Upper lobe of right lung (tissue), 1 donor: ENCODE measurements around the gene AGK. TPM values are rescaled to one million over a fixed set of nuclear protein-coding genes. Genes with fewer than 3 reads are reported as not detected.

Source experiments
- ATAC-seq: fragments of 200-7000 bp; cut with Tn5 transposase; one replicate; pipeline ENCODE4 v1.9.1; 2020; ENCODE audit warnings: mild to moderate bottlenecking, moderate library complexity
- DNase-seq: peaks from one replicate; pipeline ENCODE4 v3.0.0-alpha.2; 2020
- H3K27ac ChIP-seq: fragments of 200-600 bp; one replicate; pipeline ENCODE4 v1.8.0; 2022
- H3K27me3 ChIP-seq: fragments of 200-600 bp; one replicate; pipeline ENCODE4 v1.8.0; 2022; ENCODE audit warnings: mild to moderate bottlenecking
- H3K36me3 ChIP-seq: fragments of 200-600 bp; one replicate; pipeline ENCODE4 v1.8.0; 2022
- H3K4me1 ChIP-seq: fragments of 200-600 bp; one replicate; pipeline ENCODE4 v1.8.0; 2022
- H3K4me3 ChIP-seq: fragments of 200-600 bp; one replicate; pipeline ENCODE4 v1.8.0; 2022; ENCODE audit warnings: mild to moderate bottlenecking
- H3K9me3 ChIP-seq: fragments of 200-600 bp; one replicate; pipeline ENCODE4 v1.8.0; 2022
- intact Hi-C: fragments of 100-400 bp; cut with DNase I; formaldehyde crosslinking; loops from one replicate; pipeline ENCODE4 v1.11.0; 2022
- total RNA-seq: library from RNA; stranded (reverse); fragmentation: NEBNext Ultra II Directional; extraction: Animal tissue kit (Norgen Biotek cat#: 25700); gene quantifications from one replicate; pipeline ENCODE4 v1.2.1, GENCODE V29; 2021
- TF ChIP-seq, protein P1 (sequence below): fragments of 200-600 bp; IDR thresholded peaks from one replicate; pipeline ENCODE4 v1.8.0; 2022; ENCODE audit warnings: antibody characterized with exemption
- donor health status: DM: no; HTN: yes; CAD: no; lungs with severe emphysema.

Gene AGK
- total RNA-seq, 1 donor from 2014 or later, result 17.5 TPM

DNA sequence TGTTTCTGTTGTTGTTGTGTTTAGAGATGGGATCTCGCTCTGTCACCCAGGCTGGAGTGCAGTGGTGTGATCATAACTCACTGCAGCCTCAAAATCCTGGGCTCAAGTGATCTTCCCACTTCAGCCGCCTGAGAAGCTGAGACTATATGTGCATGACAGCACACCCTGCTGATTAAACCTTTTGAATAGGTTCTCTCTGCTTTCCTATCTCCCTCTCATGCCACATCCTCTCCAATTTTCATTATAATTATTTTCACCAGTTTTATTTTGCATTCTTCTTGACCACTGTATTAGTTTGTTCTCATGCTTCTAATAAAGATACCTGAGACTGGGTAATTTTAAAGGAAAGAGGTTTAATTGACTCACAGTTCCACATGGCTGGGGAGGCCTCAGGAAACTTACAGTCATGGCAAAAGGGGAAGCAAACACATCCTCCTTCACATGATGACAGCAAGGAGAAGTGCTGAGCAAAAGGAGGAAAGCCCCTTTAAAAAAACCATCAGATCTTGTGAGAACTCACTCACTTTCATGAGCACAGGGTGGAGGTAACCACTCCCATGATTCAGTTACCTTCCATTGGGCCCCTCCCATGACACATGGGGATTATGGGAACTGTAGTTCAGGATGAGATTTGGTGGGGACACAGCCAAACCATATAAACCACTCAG lies 12.9 kb downstream of the AGK start:
- no peak overlapping the region for H3K27ac ChIP-seq
- H3K27me3 ChIP-seq, result no peaks in the 10 kb centered on the region
- no peaks in the 10 kb centered on the region for H3K4me1 ChIP-seq
- intact Hi-C loops, result no loop called here
- ATAC-seq, result no peak
- DNase-seq, result no peak
- H3K4me3 ChIP-seq, result no peak overlapping the region
- TF ChIP-seq, protein P1, sequence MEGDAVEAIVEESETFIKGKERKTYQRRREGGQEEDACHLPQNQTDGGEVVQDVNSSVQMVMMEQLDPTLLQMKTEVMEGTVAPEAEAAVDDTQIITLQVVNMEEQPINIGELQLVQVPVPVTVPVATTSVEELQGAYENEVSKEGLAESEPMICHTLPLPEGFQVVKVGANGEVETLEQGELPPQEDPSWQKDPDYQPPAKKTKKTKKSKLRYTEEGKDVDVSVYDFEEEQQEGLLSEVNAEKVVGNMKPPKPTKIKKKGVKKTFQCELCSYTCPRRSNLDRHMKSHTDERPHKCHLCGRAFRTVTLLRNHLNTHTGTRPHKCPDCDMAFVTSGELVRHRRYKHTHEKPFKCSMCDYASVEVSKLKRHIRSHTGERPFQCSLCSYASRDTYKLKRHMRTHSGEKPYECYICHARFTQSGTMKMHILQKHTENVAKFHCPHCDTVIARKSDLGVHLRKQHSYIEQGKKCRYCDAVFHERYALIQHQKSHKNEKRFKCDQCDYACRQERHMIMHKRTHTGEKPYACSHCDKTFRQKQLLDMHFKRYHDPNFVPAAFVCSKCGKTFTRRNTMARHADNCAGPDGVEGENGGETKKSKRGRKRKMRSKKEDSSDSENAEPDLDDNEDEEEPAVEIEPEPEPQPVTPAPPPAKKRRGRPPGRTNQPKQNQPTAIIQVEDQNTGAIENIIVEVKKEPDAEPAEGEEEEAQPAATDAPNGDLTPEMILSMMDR, result no peak
- no peaks in the 10 kb centered on the region for H3K9me3 ChIP-seq
- H3K36me3 ChIP-seq, result peaks cover 24% of the 10 kb centered on the region

DNA sequence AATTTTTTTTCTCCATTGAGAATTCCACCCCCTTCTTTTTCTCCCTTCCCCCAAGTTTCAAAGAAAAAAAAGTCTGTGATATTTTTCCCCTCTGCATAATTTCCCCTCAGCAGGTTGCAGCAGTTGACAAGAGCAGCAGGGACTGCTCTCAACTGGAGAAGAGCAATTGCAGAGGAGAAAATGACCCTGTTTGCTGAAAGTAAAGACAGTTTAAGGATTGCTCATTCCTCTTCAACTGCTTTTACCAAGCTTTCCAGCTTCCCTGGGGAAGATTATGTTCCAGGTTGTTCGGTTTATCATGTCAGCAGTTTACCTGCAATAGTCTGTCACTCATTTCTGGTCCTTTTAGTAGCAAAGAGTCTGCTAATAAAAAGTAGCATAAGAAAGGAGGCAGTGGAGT lies 16.2 kb downstream of the AGK start:
- Histone ChIP-seq H3K4me3 (no peak overlapping the region), H3K4me1 (no peaks in the 10 kb centered on the region), H3K36me3 (peaks cover 24% of the 10 kb centered on the region), H3K9me3 (no peaks in the 10 kb centered on the region), H3K27ac (no peak overlapping the region), H3K27me3 (no peaks in the 10 kb centered on the region)
- TF ChIP-seq, protein P1, result no peak
- intact Hi-C loops, result no loop called here
- ATAC-seq (no peak), DNase-seq (no peak)

DNA sequence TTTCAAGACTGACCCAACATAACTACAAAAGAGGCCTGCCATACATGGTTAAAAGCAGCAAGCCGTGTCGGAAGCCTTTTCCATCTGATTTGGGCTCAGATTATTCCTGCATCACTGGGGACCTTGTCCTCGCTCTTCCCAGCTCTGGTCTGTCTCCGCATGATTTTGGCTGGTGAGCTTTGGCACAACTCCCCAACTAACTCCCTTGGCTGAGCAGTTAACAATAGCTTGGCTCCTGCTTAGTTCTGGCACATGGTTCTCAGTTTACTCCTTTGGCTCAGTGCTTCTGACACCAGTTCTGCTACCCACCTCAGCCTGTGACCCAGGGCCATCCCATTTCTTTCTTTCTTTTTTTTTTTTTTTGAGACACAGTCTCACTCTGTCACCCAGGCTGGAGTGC lies 17.0 kb downstream of the AGK start:
- Histone ChIP-seq H3K9me3 (no peaks in the 10 kb centered on the region), H3K27me3 (no peaks in the 10 kb centered on the region), H3K4me1 (no peaks in the 10 kb centered on the region), H3K4me3 (no peak overlapping the region), H3K36me3 (peaks cover 21% of the 10 kb centered on the region), H3K27ac (no peak overlapping the region)
- no peak for DNase-seq
- no peak for ATAC-seq
- TF ChIP-seq, protein P1, result no peak
- intact Hi-C loops, result no loop called here

DNA sequence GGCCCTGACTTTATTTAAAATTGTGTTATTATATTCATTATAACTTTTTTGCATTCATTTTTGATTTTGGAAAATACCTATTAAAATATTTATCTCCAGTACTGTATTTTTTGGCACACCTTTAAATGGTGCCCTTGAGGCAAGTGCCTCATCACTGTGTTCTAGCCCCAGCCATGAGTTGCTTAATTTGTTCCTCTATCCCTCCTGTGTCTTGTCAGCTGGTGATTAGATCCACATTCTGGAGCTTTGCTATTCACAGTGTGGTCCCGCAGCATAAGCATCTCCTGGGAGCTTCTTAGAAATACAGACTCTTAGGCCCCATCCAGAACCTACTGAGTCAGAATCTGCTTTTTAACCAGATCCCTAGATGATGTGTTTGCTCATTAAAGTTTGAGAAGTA lies 19.8 kb downstream of the AGK start:
- intact Hi-C loops, result no loop called here
- Histone ChIP-seq H3K27ac (no peak overlapping the region), H3K4me3 (no peak overlapping the region), H3K9me3 (no peaks in the 10 kb centered on the region), H3K4me1 (no peaks in the 10 kb centered on the region), H3K36me3 (peaks cover 21% of the 10 kb centered on the region), H3K27me3 (no peaks in the 10 kb centered on the region)
- ATAC-seq (no peak), DNase-seq (no peak)
- TF ChIP-seq, protein P1, result no peak

DNA sequence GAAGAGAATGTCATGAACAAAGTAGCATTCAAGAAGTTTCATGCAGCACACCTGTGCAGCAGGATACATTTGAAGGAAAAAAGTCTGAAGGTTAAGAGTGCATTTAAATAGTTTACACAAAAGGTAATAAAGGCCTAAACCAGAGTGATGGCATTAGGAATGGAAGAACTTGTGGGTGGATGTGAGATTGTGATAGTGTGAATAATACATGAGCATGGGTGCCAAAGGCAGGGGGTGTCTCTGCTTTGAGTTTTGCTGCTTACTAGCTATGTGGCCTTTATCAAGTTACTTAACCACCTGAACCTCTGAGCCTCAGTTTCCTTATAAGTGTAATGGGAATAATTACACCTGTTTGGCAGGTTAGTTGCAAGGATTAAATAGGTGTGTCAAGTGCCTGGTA lies 21.0 kb downstream of the AGK start:
- no peak overlapping the region for H3K4me3 ChIP-seq
- no peaks in the 10 kb centered on the region for H3K4me1 ChIP-seq
- DNase-seq (no peak), ATAC-seq (no peak)
- H3K9me3 ChIP-seq, result no peaks in the 10 kb centered on the region
- TF ChIP-seq, protein P1, result no peak
- no peak overlapping the region for H3K27ac ChIP-seq
- H3K36me3 ChIP-seq, result peaks cover 12% of the 10 kb centered on the region
- H3K27me3 ChIP-seq, result no peaks in the 10 kb centered on the region
- intact Hi-C loops, result no loop called here

DNA sequence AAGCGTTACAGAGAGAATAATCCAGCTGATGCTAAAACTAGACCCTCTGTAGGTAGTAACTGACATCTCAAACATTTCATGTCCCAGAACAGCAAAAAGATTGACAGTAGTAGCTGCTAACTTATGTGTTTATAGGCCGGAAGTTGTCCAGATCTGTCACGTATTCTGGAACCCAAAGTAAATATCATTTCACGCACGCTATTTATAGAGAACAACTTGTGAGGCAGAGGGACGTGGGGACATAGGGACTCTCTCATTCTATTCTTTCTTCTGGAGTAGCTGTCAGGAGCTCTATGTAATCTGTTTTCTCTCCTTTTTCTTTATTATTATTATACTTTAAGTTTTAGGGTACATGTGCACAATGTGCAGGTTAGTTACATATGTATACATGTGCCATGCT lies 22.3 kb downstream of the AGK start:
- Histone ChIP-seq H3K36me3 (peaks cover 1% of the 10 kb centered on the region), H3K4me3 (no peak overlapping the region), H3K27me3 (no peaks in the 10 kb centered on the region), H3K27ac (no peak overlapping the region), H3K4me1 (no peaks in the 10 kb centered on the region), H3K9me3 (no peaks in the 10 kb centered on the region)
- DNase-seq (no peak), ATAC-seq (no peak)
- TF ChIP-seq, protein P1, result no peak
- intact Hi-C loops, result no loop called here
